PC-3 (cell line): ENCODE results near the gene TRABD2B. TPM values are rescaled to one million over a fixed set of nuclear protein-coding genes. Genes with fewer than 3 reads are reported as not detected.

ENCODE experiments used
- ATAC-seq: fragments of 200-7000 bp; cut with Tn5 transposase; 2 replicates; pipeline ENCODE4 v1.9.1; 2020; ENCODE audit warnings: mild to moderate bottlenecking, moderate library complexity
- BruUV-seq: library from RNA; stranded (reverse); fragments of 400-500 nt; replicated peaks from 2 replicates; lab custom pipeline; 2021; lab: Mats Ljungman, UMichigan
- CTCF ChIA-PET: fragments of 300-600 bp; sonication (Branson Sonifier 250); formaldehyde crosslinking; loops from one replicate; lab custom pipeline; 2022; ENCODE audit warnings: antibody characterized with exemption; lab: Charles Lee
- POLR2A ChIA-PET: fragments of 300-600 bp; sonication (Branson Sonifier 250); formaldehyde crosslinking; loops from one replicate; lab custom pipeline; 2022; ENCODE audit warnings: antibody characterized with exemption; ENCODE audit not compliant: unreplicated experiment; lab: Charles Lee
- DNase-seq: peaks from one replicate; pipeline ENCODE4 v3.0.0-alpha.2; 2015
- H2AFZ ChIP-seq: fragments of 300-600 bp; sonication (generic); 2 replicates; pipeline ENCODE4 v1.6.0; 2016; ENCODE audit warnings: antibody characterized with exemption, low read length
- H3F3A ChIP-seq: fragments of 300-600 bp; sonication (generic); one replicate; pipeline ENCODE4 v1.6.0; 2017; ENCODE audit warnings: antibody characterized with exemption, low read length, control low read depth, mild to moderate bottlenecking; ENCODE audit not compliant: unreplicated experiment
- H3K27ac ChIP-seq: fragments of 300-600 bp; sonication (generic); 2 replicates; pipeline ENCODE4 v1.5.1; 2016; ENCODE audit warnings: mild to moderate bottlenecking, low read length
- H3K27me3 ChIP-seq: fragments of 300-600 bp; sonication (generic); 2 replicates; pipeline ENCODE4 v1.6.1; 2016; ENCODE audit warnings: low read length, mixed read lengths
- H3K36me3 ChIP-seq: fragments of 300-600 bp; sonication (generic); 2 replicates; pipeline ENCODE4 v1.6.1; 2016; ENCODE audit warnings: low read depth, mixed run types, low read length, mixed read lengths
- H3K4me1 ChIP-seq: fragments of 300-600 bp; sonication (generic); 2 replicates; pipeline ENCODE4 v1.5.1; 2016; ENCODE audit warnings: low read length; ENCODE audit not compliant: insufficient read depth
- H3K4me2 ChIP-seq: fragments of 300-600 bp; sonication (generic); 2 replicates; pipeline ENCODE4 v1.6.0; 2016; ENCODE audit warnings: low read length
- H3K4me3 ChIP-seq: fragments of 300-600 bp; sonication (generic); 2 replicates; pipeline ENCODE4 v1.5.1; 2016; ENCODE audit warnings: mild to moderate bottlenecking, low read length, mixed read lengths
- H3K79me2 ChIP-seq: fragments of 300-600 bp; sonication (generic); 2 replicates; pipeline ENCODE4 v1.6.1; 2017; ENCODE audit warnings: low read length, mixed read lengths
- H3K9ac ChIP-seq: fragments of 300-600 bp; sonication (generic); 2 replicates; pipeline ENCODE4 v1.6.0; 2016; ENCODE audit warnings: mild to moderate bottlenecking, low read length
- H3K9me2 ChIP-seq: fragments of 300-600 bp; sonication (generic); replicated peaks from 2 replicates; pipeline ENCODE4 v1.6.1; 2016; ENCODE audit warnings: mixed run types, low read length, mixed read lengths
- H3K9me3 ChIP-seq: fragments of 300-600 bp; sonication (generic); 2 replicates; pipeline ENCODE4 v1.6.1; 2016; ENCODE audit warnings: low read length, mixed read lengths
- H4K20me1 ChIP-seq: fragments of 300-600 bp; sonication (generic); 2 replicates; pipeline ENCODE4 v1.6.1; 2016; ENCODE audit warnings: low read length, mixed read lengths
- CTCF ChIP-seq: fragments of 300-600 bp; sonication (generic); conservative IDR thresholded peaks from 2 replicates; pipeline ENCODE4 v1.5.1; 2017; ENCODE audit warnings: antibody characterized with exemption, low read depth, mild to moderate bottlenecking, low read length
- EZH2 ChIP-seq: fragments of 300-600 bp; sonication (generic); IDR thresholded peaks from one replicate; pipeline ENCODE4 v1.6.1; 2017; ENCODE audit warnings: antibody characterized with exemption, mild to moderate bottlenecking, low read length; ENCODE audit not compliant: unreplicated experiment
- EZH2phosphoT487 ChIP-seq: fragments of 300-600 bp; sonication (generic); IDR thresholded peaks from 2 replicates; pipeline ENCODE4 v1.6.1; 2018; ENCODE audit warnings: mild to moderate bottlenecking, antibody characterized with exemption, low read length, borderline replicate concordance
- intact Hi-C: fragments of 100-400 bp; cut with micrococcal nuclease; formaldehyde crosslinking; loops from 2 replicates; pipeline ENCODE4 v1.9.0; 2023
- total RNA-seq: library from RNA; depleted of rRNA; stranded (reverse); fragments of >200 nt; gene quantifications from 2 replicates; pipeline ENCODE4 v1.2.3, GENCODE V29; 2014

The TRABD2B gene
- total RNA-seq, 1 experiment from 2014 or later, result 0.44 TPM

- intact Hi-C loops, result no loop called here
- DNase-seq (no peak), ATAC-seq (no peak)
- no peaks in the 10 kb centered on the region for H3K27me3 ChIP-seq
- H2AFZ ChIP-seq, result no peak overlapping the region
- ChIA-PET CTCF (no interaction called here), POLR2A (no interaction called here)
- no peaks in the 10 kb centered on the region for H3K36me3 ChIP-seq
- no peak overlapping the region for H3K4me3 ChIP-seq
- no peaks in the 10 kb centered on the region for H3F3A ChIP-seq
- BruUV-seq, result no TSS peak
- no peak overlapping the region for H3K4me2 ChIP-seq
- no peaks in the 10 kb centered on the region for H3K9me3 ChIP-seq
- no peak overlapping the region for H3K9ac ChIP-seq
- H4K20me1 ChIP-seq, result no peaks in the 10 kb centered on the region
- no peak overlapping the region for H3K27ac ChIP-seq
- TF ChIP-seq EZH2phosphoT487 (no peak), CTCF (no peak)
- no peaks in the 10 kb centered on the region for H3K9me2 ChIP-seq
- H3K79me2 ChIP-seq, result no peaks in the 10 kb centered on the region
- H3K4me1 ChIP-seq, result peaks cover 5% of the 10 kb centered on the region; the same call in 1 of the 2 replicates
These were observed 142.0 kb downstream of the TRABD2B start for GRCh38 chr1:47855230-47855629.

- CTCF ChIA-PET, result no interaction called here
- ATAC-seq, result no peak
- H3K9ac ChIP-seq, result no peak overlapping the region
These were observed 142.5 kb downstream of the TRABD2B start for GRCh38 chr1:47854552-47855144.

More at GRCh38 chr1:47854552-47855144, 142.5 kb downstream of the TRABD2B start:
- no TSS peak for BruUV-seq
- H3K27me3 ChIP-seq, result no peaks in the 10 kb centered on the region
- no peaks in the 10 kb centered on the region for H3K79me2 ChIP-seq
- no peaks in the 10 kb centered on the region for H3K36me3 ChIP-seq
- H3F3A ChIP-seq, result no peaks in the 10 kb centered on the region
- TF ChIP-seq EZH2phosphoT487, result no peak
- TF ChIP-seq CTCF, result no peak
- no peak for TF ChIP-seq EZH2
- no peak overlapping the region for H2AFZ ChIP-seq
- DNase-seq, result no peak
- no peaks in the 10 kb centered on the region for H4K20me1 ChIP-seq
- no peak overlapping the region for H3K4me2 ChIP-seq
- POLR2A ChIA-PET, result no interaction called here
- no peaks in the 10 kb centered on the region for H3K9me3 ChIP-seq
- peaks cover 5% of the 10 kb centered on the region; the same call in 1 of the 2 replicates for H3K4me1 ChIP-seq
- no peak overlapping the region for H3K27ac ChIP-seq
- H3K4me3 ChIP-seq, result no peak overlapping the region
- intact Hi-C loops, result no loop called here
- H3K9me2 ChIP-seq, result no peaks in the 10 kb centered on the region
